Stimulated activated CD4-positive, alpha-beta T cell treated with anti-CD3 and anti-CD28 coated beads, Interleukin-4, amount 100 ng/mL, for 1 hour (primary cell): Measurements from ENCODE around the gene TCERG1.
A peak's percentile ranks its signal among the peaks of the same experiment; 100 is the strongest.

Experiments used
- DNase-seq: peaks from one replicate; pipeline ENCODE4 v3.0.0-alpha.2; 2020

TCERG1 gene

DNA sequence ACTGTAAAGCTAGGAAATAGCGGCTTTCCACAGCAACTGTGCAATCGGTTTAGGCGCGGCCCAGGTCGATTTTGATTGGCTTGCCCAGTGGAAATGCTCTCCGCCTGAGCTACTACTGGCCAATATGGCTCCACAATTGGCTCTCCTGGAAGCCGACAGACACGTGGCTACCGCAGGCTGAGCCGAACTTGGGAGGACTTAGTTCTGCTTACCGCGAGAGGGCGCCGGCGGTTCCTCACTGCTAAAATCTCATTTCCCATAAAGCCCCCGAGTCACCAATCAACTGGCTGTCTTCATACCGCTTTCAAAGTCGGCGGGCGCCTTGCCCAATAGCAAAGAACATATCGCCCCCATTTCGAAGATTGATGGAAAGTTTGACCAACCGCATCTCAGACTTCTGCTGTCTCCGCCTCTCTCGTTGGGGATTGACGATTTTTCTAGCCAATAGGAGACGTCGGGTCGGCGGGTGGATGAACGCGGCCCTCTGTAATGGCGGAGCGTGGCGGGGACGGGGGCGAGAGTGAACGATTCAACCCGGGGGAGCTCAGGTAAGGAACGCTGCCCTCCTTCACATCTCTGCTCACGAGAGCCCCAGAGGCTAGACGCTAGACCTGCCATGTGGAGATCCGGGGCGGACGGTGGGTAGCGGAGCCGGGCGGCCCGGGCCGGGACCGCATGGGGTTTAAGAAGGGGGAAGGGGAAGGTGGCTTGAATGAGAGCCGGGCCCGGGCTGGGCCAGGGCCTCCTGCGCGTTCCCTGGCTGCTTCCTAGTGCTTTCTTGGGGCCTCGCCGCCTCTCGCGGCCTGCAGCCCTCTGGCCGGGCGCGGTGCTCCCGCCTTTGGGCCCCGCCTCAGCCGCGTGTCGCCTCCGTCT lies at the start of gene TCERG1:
TCERG1 (plus strand) TSS at position 473 of the 873 bp plus-strand sequence; CDS start at position 490, 17 bp downstream.
- DNase-seq = peak; percentile 98

DNA sequence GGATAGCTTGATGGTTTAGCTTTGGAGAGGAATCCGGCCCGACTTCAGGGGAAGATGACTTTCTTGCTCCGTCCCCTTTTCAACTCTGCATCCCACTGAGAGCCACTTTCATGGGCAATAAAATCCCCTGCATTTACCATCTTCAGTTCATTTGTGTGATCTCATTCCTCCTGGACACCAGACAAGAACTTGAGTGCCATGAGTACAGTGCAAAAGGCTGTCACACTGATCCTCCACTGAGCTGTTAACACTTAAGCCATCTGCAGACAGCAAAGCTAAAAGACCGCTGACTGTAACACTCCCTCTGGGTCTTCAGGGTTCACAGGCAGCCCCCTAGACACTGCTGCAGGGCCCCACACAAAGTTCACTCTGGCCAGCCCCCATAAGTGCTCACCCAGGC lies 48.3 kb upstream of the TCERG1 start:
- no peak for DNase-seq

DNA sequence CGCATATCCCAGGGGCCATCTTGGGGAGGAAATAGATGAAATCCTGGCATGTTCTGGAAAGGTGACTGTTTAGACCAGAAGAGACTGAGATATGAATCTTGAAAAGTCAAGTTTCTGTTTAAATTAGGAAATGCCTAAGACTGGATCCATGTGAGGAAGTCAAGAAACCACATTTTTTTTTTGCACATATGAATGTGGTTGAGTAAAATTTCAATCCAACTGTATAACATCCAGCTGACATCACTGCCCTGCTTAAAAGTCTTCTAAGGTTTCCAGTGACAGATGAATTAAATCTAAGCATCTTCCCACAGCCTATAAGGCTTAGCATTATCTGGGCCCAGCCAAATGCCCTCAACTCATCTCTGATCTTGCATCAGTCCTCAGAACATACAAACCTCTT lies 47.7 kb upstream of the TCERG1 start:
- DNase-seq = no peak

DNA sequence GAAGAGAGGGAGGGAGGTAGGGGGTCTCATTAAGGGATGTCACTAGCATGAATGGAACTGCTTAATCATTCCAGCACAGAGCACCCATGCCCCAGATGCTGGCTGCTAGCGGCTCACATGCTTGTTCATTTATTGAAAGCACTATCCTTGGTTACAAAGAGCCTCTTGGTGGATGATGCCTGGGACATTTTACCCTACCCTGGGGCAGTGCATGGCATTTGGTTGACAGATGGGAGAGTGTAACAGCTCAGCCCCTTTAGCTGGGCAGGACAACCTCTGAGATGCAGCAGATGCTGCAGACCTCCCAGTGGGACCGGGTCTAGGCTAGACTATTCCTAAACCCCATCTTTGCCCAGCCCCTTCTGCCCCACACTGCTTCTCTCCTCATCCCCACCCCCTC lies 46.9 kb upstream of the TCERG1 start:
- DNase-seq = no peak

DNA sequence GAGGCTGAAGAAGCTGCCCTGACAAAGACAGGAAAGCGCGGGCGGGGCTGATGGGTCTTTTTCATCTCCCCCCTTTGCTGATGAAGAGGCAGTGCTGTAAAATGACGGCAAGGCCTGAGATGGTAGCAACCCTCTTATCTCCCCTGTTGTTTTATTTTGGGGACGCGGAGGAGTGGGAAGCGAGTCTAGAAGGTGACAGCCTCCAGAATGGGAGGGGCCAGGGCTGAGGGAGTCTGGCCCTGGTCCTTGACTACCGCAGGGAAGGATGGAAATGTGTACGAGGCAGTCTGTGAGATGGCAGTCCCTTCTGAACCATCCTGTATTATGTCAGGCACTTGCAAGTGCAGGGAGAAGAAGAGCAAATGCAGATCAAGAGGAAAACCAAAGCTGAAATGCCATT lies 46.1 kb upstream of the TCERG1 start:
- DNase-seq = no peak

DNA sequence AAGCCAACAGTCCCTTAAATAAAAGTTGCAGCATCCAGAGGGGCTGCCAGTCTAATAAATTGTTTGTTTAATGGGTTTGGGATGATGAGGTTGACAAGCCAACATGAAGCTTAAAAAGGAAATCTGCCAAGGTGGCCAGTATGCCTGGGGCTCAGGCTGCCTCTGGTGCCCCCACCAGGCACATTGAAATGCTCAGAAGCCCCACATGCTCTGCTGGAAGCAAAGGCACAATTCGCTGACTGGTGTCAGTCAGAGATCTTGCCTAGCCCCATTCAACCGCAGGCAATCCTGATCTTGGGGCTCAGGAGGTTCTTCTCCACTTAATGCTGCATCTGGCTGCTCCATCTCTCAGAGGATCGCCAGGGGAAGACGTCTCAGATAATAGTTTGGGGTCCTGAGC lies 44.2 kb upstream of the TCERG1 start:
- DNase-seq = no peak

DNA sequence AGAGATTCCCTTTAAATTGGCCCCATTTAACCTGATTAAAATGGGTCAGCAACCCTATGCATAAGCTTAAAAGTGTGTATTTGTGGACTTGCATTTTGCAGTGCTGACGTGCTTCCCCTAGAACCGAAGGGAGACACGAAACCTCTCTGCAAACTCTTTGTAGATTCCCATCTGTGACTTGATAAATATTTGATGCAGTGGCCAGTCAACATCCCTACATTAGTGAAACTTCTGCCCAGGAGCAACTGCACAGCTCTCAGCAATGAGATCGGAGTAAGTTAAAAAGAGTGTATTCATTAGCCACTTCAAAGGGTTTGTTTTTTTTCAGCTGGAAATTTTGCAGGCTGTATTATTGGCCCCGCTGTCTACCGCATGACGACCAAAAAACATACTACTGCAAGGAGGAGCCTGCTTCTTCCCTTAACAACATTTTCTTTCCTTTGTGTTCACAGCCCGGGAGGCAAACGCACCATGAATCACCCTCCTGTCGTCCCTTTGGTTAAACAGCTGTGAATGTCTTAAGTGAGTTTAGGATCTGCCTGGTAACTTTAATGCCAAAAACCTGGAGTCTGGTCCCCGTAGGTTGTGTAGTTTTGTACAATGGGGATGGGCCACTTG lies 38.0 kb upstream of the TCERG1 start:
- no peak for DNase-seq

DNA sequence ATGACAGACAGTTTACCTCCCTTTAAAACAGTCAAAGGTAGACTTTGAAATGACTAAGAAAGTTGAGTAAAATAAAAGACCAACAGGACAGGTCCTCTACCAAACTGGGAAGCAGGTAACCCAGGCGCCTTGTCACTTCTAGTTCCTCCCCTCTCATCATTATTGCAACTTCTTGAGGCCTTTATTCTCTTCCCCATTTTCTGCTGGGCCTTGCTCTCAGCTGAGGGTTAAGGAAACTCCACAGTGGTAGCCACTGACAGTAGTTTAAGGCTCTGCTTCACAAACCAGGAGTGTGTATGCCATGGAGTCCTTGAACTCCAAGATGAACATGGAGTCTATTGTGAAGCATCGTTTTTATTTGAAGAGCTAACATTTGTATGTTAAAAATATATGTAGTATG lies 36.9 kb upstream of the TCERG1 start:
- no peak for DNase-seq

DNA sequence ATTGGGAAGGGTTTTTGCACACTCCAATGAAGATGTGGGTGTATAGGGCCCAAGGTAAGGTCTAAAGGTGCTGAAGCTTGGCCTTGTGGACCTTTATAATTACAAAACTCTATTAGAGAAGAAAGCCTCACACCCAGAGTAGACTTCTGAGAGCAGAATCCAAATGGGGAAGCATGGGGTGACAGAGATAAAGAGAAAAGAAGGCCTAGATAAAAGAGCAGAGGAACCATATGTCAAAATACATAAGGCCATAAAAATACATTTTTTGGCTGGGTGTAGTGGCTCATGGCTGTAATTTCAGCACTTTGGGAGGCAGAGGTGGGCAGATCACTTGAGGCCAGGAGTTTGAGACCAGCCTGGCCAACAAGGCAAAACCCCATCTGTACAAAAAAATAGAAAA lies 27.4 kb upstream of the TCERG1 start:
- no peak for DNase-seq

DNA sequence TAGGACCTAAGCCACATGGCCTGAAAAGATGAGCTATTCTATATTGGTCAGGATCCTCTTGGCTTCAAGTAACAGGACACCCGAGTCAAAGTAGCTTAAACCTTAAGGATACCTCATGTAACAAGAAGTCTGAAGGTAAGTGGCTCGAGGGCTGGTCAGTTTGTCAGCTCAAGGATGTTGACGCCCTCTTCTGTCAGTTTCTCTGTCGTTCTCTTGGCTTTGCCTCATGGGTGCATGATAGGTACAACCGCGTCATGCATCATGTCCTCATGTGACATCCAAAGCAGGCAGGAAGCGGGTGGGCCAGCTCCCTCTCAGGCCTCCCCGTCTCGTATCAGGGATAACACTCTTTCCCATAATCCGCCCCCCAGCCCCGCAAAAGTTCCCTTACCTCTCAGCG lies 22.1 kb upstream of the TCERG1 start:
- DNase-seq = no peak

DNA sequence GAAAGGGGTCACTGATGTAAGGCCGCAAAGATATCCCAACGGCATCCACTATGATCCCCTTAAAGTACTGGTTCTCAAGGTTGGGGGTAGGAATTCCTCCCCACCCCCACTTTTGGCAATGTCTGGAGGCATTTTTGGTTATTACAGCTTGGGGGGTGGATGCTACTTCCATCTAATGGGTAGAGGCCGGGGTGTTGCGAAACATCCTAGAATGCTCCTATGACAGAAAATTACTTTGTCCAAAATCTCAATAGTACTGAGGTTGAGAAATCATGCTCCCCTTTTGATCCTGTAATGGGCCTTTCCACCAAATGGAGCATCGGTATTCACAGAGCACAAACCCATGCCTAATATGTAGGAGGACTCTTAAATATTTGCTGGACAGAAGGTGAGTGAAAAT lies 20.8 kb upstream of the TCERG1 start:
- DNase-seq = no peak

DNA sequence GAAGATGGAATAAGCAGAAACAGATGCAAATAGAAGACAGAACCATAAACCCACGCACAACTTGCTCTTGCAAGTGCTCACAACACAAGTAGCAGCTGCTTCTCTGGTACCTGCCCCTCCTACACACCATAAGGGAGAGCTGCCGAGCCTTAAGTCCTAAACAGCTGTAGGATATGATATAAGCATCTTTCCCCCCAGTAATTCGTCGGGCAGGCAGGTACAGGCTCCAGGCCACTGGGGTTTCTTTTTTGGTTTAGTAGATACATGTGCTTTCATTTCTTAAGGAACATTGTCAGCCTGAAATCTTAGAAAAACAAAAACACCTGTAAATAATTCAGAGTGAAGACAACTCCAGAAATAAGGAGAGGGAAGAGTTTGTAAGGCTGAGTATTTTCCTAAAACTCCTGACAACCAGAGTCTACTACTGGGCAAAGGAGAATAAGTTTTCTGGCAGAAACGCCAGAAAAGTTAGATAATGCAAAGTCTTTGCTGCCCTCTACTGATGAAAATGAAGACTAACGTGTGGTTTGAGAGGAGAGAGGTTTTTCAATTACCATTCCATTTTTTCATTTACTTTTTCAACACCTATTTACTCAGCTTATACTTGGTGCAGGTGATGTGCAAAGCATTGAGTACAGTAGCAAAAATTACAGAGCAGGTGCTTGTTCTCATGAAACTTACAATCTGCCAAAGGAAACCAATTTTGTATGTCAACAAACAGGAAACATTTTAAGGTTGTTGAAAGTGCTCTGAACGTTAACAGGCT lies 20.1 kb upstream of the TCERG1 start:
- DNase-seq = no peak

DNA sequence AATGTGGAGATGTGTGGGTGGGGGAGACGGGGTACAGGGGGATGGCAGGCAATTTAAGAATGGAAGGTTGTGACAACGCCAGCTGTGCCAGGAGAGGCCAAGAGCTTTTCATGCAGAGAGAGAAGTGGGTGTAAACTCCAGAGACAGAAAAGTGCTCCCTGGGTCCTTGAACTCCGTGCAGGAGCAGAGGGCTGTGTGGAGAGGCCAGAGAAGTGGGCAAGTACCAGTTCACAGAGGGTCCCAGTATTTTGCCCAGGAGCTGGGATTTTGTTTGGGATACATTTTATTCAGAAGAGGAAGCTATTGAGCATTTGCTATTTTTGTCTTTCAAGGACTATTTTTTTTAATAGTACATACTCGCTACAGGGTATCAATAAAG lies 19.5 kb upstream of the TCERG1 start:
- DNase-seq = no peak

DNA sequence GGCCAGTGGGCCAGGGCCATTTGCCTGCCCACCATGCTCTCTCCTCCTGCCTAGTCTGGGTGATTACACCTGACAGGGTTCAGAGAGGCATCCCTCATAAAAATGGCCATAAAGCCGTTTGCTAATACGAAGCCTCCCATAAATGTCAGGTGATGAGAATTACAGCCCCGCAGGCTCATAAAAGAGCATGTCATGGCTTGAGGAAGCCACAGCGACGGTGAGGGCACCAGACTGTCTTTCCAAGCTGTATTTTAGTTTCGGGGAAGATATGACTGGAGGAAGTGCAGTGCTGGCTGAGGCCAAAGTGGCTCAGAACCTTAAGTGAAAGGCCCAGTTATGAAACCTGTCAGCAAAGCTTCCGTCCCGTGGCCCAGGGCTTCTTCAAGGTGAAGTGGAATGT lies 18.5 kb upstream of the TCERG1 start:
- no peak for DNase-seq

DNA sequence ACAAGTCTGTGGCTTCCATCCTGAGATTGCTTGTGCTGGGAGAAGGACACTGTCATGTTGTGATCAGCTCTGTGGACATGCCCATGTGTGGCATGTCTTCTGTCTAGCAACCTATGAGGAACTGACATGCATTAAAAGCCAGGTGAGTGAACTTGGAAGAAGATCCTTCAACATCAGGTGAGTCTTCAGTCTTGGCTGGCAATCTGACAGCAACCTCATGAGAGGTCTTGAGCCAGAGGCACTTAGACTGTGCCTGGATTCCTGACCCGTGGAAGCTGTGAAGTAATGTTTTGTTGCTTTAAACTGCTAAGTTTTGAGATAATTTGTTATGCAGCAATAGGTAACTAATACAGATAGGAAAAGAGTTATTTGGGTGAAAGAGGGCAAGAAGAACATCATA lies 6.8 kb upstream of the TCERG1 start:
- no peak for DNase-seq

DNA sequence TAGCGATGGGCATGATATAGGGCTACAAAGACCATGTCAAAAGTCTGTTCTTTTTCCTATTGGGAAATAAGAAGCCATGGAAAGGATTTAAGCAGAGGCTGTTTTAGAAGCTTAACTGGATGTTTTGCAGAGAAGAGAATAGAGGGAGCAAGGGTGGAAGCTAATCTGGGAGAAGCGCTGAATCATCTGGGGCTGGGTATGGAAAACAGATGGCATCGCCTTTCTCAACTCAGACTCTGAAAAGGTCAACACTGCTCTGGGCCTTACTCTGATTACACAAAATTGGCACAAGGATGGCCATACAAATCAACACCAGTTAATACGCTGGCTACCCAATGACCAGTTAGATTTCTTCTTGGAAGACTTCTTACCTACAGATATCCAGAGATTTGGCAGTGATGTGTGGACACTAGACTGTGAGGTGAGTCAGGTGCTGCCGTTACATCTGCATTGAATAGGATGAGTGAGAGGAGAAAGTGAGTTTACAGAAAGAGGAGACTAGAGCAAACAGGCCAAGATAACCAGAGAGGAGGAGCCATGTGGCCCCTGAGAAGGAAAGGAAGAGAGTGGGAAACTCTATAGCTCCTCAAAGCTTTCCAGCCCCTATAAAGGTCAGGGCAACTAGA lies 6.2 kb upstream of the TCERG1 start:
- DNase-seq = no peak

DNA sequence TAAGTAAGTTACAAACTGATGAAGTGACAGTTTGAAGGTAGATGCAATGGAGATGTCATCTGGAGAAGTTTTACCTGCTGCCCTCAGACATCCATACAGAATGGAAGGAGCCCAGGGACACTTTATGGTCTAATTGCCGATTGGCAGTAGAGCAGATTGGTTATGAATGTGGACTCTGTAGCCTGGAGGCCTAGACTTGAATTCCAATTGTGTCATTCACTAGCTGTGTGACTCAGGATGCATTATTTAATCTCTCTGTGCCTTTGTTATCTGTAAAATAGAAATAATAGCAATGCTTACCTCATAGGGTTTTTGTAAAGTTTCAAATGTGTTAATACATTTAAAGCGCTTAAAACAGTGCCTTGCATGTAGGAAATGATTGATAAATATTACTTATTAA lies 5.2 kb upstream of the TCERG1 start:
- no peak for DNase-seq

DNA sequence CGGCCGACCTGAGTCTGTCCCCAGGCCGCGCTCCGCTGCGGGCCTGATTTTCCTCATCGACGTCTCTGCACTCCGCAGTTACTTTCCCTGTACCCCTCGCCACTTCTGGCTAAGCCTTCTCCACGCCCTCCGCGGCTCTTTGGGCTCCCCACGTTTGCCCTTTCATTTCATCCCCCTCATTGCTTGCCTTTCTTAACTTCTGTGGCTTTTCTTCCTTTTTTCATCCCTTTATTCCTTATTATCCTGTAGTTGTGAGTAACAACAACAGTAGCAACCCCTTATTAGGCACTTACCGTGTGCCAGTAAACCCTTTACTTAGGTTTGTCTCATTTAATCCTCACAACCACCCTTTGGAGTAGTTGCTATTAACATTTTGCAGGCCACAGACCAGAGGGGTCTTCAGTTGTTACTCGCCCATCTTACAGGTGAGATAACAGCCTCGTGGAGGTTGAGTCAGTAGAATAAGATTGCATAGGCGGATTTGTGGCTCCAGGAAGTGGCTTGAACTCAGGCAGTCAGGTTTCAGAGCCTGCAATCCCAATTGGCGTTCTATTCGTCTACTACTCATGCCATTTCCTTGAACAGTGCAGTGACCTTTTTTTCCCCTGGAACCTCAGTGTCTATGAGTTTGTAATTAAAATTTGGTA lies 724 bp downstream of the TCERG1 start:
- no peak for DNase-seq

DNA sequence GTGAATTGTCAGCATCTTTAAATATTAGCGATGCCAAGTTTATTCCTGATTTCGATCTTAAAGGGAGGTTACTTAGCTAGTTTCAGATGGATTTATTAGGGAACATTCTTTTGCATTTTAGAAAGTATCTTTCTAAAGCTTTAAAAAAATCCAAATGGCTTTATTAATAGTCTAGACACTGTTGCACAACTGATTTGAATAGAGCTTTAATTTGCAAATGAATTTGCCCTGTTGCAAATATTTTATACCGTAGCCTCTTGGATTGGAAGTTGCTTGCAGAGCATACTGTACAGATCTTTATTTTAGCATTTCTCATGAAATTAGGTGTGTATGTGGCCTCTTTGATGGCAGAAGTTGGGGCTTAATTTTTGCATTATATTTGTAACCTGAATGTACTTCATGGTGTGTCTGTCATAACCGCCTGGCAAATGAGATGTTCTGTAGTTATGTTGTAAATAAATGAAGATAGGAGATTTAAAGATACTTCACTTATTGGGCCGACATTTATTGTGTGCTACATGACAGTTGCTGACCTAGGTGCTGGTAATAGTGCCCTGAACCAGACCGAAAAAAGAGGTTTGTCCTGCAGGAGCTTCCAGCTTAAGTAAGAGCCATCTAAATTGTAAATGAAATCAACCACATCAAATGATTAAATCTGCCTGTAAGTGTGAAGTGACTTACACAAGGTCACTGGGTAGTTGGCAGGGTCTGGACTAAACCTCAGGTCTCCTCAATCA lies 1.8 kb downstream of the TCERG1 start:
- no peak for DNase-seq

DNA sequence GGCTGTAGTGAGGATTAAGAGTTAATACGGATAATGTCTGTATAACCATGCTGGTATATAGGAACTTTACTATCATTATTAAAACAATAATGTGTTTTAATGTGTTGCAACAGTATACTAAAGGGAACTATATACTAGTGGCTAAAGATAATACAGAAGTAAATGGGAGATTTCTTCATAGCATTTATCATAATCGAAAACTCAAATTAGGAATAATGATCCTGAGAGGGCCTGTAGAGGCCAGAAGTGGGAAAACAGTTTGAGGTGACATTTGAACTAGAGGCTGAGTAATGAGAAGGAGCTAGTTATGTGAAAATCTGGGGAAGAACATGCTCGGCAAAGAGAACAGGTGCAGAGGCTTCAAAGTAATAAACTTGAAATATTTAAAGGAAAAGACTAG lies 2.9 kb downstream of the TCERG1 start:
- no peak for DNase-seq

DNA sequence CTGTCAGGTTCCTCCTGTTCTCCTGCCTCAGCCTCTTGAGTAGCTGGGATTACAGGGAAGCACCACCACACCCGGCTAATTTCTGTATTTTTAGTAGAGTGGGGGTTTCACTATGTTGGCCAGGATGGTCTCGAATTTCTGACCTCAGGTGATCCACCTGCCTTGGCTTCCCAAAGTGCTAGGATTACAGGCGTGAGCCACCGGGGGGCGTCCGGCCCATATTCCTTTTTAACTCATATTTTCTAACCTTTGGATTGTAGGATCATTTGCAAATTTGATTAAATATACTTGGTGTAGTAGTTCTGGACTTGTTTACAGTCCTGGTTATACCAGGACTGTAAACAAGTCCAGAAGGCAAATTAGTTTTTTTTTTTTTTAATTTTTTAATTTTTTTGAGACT lies 4.3 kb downstream of the TCERG1 start:
- DNase-seq = no peak

DNA sequence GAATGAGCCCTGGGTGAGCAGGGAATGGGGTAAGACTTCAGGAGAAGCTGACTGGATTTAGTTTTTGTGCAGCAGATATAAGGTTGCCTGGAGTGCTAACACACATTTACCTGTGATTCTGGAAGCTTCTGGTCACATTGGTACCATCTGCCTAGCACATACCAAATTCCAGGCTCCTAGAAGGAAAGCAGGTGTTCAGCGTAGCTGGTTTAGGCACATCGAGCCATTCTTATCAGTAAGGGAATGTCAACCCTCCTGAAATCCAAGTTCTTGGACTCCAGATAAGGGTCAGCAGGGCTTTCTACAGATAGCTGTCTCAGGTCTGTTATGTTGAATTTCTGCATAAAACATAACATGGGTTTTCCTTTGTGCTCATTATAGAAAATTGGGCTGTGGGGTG lies 10.3 kb downstream of the TCERG1 start:
- DNase-seq = no peak
